HG03066 (cell line): Measurements from ENCODE around the gene SYTL3.
"Not testable (repeated sequence)": the region's sequence is repeated elsewhere in the genome, so short reads cannot be mapped to it uniquely, and the experiment has no call there.

Experiments
- ATAC-seq: cut with Tn5 transposase; IDR thresholded peaks from one replicate; pipeline ENCODE4 v1.9.1; 2021; ENCODE audit warnings: low read depth; ENCODE audit not compliant: unreplicated experiment

The SYTL3 gene

GRCh38 chr6:158686791-158687381 lies 37.0 kb downstream of the SYTL3 start:
- peak; percentile 66 for ATAC-seq

GRCh38 chr6:158687506-158687905 lies 37.7 kb downstream of the SYTL3 start:
- ATAC-seq, result no peak

GRCh38 chr6:158688860-158689259 lies 39.0 kb downstream of the SYTL3 start:
- no peak for ATAC-seq

- ATAC-seq, result no peak
These were observed 45.1 kb downstream of the SYTL3 start for GRCh38 chr6:158694913-158695312.

- ATAC-seq, result no peak
These were observed 48.0 kb downstream of the SYTL3 start for GRCh38 chr6:158697811-158698210.

- ATAC-seq, result no peak
These were observed 49.1 kb downstream of the SYTL3 start for GRCh38 chr6:158698931-158699330.

- not testable (repeated sequence) for ATAC-seq
These were observed 51.4 kb downstream of the SYTL3 start for GRCh38 chr6:158701268-158701667.

GRCh38 chr6:158703111-158703836 lies 53.4 kb downstream of the SYTL3 start:
- ATAC-seq, result no peak

- ATAC-seq, result peak; percentile 96
These were observed 54.3 kb downstream of the SYTL3 start for GRCh38 chr6:158703837-158704822.

- ATAC-seq, result no peak
These were observed 55.7 kb downstream of the SYTL3 start for GRCh38 chr6:158705386-158706126.

- no peak for ATAC-seq
These were observed 56.6 kb downstream of the SYTL3 start for GRCh38 chr6:158706369-158706982.

GRCh38 chr6:158707120-158707820 lies 57.4 kb downstream of the SYTL3 start:
- no peak for ATAC-seq

- no peak for ATAC-seq
These were observed 58.0 kb downstream of the SYTL3 start for GRCh38 chr6:158707821-158708195.

GRCh38 chr6:158708239-158708638 lies 58.4 kb downstream of the SYTL3 start:
- no peak for ATAC-seq

- ATAC-seq, result no peak
These were observed 60.0 kb downstream of the SYTL3 start for GRCh38 chr6:158709809-158710208.

GRCh38 chr6:158711264-158711663 lies 61.4 kb downstream of the SYTL3 start:
- ATAC-seq, result no peak

- no peak for ATAC-seq
These were observed 63.6 kb downstream of the SYTL3 start for GRCh38 chr6:158713469-158713868.

GRCh38 chr6:158714706-158715105 lies 64.9 kb downstream of the SYTL3 start:
- ATAC-seq, result no peak
